Karpas-422 (cell line): Measurements from ENCODE around the gene TOX4. TPM values are rescaled to one million over a fixed set of nuclear protein-coding genes. Genes with fewer than 3 reads are reported as not detected.
"Not testable (repeated sequence)": the region's sequence is repeated elsewhere in the genome, so short reads cannot be mapped to it uniquely, and the experiment has no call there.

Experiments
- DNase-seq: peaks from one replicate; pipeline ENCODE4 v3.0.0-alpha.2; 2015
- H2AFZ ChIP-seq: fragments of 200-600 bp; sonication (generic); 2 replicates; pipeline ENCODE4 v1.6.1; 2014; ENCODE audit warnings: antibody characterized with exemption, low read length, mixed read lengths
- H3K27ac ChIP-seq: fragments of 200-600 bp; sonication (generic); 2 replicates; pipeline ENCODE4 v1.5.1; 2014; ENCODE audit warnings: mild to moderate bottlenecking, low read length, moderate library complexity
- H3K27me3 ChIP-seq: fragments of 200-600 bp; sonication (generic); 2 replicates; pipeline ENCODE4 v1.6.1; 2014; ENCODE audit warnings: low read length, mixed read lengths
- H3K36me3 ChIP-seq: fragments of 200-600 bp; sonication (generic); 2 replicates; pipeline ENCODE4 v1.6.1; 2014; ENCODE audit warnings: low read length, mixed read lengths; ENCODE audit not compliant: insufficient read depth
- H3K4me1 ChIP-seq: fragments of 200-600 bp; sonication (generic); 2 replicates; pipeline ENCODE4 v1.6.1; 2014; ENCODE audit warnings: mild to moderate bottlenecking, low read length, mixed read lengths
- H3K4me2 ChIP-seq: fragments of 200-600 bp; sonication (generic); 2 replicates; pipeline ENCODE4 v1.6.1; 2014; ENCODE audit warnings: low read length, low read depth, mild to moderate bottlenecking; ENCODE audit not compliant: poor library complexity, severe bottlenecking
- H3K4me3 ChIP-seq: fragments of 200-600 bp; sonication (generic); 2 replicates; pipeline ENCODE4 v1.5.1; 2014; ENCODE audit warnings: mild to moderate bottlenecking, antibody characterized with exemption, low read length, mixed read lengths
- H3K79me2 ChIP-seq: fragments of 200-600 bp; sonication (generic); 2 replicates; pipeline ENCODE4 v1.6.1; 2014; ENCODE audit warnings: mild to moderate bottlenecking, low read length, mixed read lengths
- H3K9ac ChIP-seq: fragments of 200-600 bp; sonication (generic); 2 replicates; pipeline ENCODE4 v1.6.0; 2014; ENCODE audit warnings: low read length
- H3K9me2 ChIP-seq: fragments of 200-600 bp; sonication (generic), shearing (Covaris generic); replicated peaks from 2 replicates; pipeline ENCODE4 v1.6.0; 2014; ENCODE audit warnings: mild to moderate bottlenecking, low read length, moderate library complexity; ENCODE audit not compliant: insufficient read depth
- H3K9me3 ChIP-seq: fragments of 300-700, 200-600 bp; sonication (generic); 2 replicates; pipeline ENCODE4 v1.6.1; 2014; ENCODE audit warnings: low read length, mixed read lengths
- H4K20me1 ChIP-seq: fragments of 200-600 bp; sonication (generic); 2 replicates; pipeline ENCODE4 v1.6.1; 2014; ENCODE audit warnings: mild to moderate bottlenecking, antibody characterized with exemption, low read length, low read depth; ENCODE audit not compliant: insufficient read depth
- small RNA-seq: library from RNA; depleted of rRNA; stranded (forward); fragments of <200 nt; gene quantifications from one replicate; pipeline ENCODE3, GENCODE V24; 2014
- total RNA-seq: library from RNA; depleted of rRNA; stranded (reverse); fragments of >200 nt; shearing (Covaris generic); gene quantifications from 2 replicates; pipeline ENCODE4 v1.2.3, GENCODE V29; 2014; ENCODE audit warnings: low replicate concordance; rRNA removed

Gene TOX4
- total RNA-seq, 1 experiment from 2014 or later, result 56.7 TPM

DNA sequence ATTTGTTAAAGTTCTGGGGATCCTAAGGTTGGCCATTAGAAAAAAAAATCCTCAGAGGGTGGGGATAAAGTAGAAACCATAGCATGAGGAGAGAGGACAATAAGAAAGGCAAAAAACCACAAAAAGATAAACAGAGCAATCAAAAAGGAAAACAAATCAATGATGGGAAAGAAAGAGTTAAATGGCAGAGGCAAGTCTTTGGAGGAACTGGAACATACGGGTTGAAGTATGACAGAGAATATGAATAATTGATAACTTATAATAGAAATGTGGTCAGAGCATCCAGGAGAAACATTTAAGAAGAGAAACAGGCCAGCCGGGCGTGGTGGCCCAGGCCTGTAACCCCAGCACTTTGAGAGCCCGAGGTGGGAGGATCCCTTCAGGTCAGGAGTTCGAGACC lies 67.0 kb downstream of the TOX4 start:
- Histone ChIP-seq H3K27me3 (no peaks in the 10 kb centered on the region), H2AFZ (no peak overlapping the region), H3K9me3 (no peaks in the 10 kb centered on the region), H3K9me2 (no peaks in the 10 kb centered on the region), H3K27ac (no peak overlapping the region), H3K4me1 (peaks cover 3% of the 10 kb centered on the region), H3K36me3 (no peaks in the 10 kb centered on the region), H3K9ac (no peak overlapping the region), H3K79me2 (no peaks in the 10 kb centered on the region), H3K4me3 (no peak overlapping the region), H3K4me2 (no peak overlapping the region), H4K20me1 (no peaks in the 10 kb centered on the region)
- DNase-seq, result no peak

GRCh38 chr14:21544588-21544987 lies 67.6 kb downstream of the TOX4 start:
- H3K27ac ChIP-seq, H4K20me1 ChIP-seq, H3K4me2 ChIP-seq, H2AFZ ChIP-seq, H3K79me2 ChIP-seq, DNase-seq, H3K4me3 ChIP-seq, H3K9me2 ChIP-seq, H3K9me3 ChIP-seq, H3K4me1 ChIP-seq, H3K9ac ChIP-seq, H3K27me3 ChIP-seq, H3K36me3 ChIP-seq: not testable (repeated sequence)

Small RNAs within 50 kb of the gene (small RNA-seq; reads per million reads assigned to genes)
- gene RN7SL650P, result not detected

Other genes with a start within 250 kb of the TOX4 start
- gene HNRNPC, start 207.8 kb upstream of the TOX4 start, total RNA-seq, result 661 and 1,144 TPM in 2 replicates
- not detected in 2 replicates for gene RPGRIP1, start 197.1 kb upstream of the TOX4 start, total RNA-seq
- gene SUPT16H, start 93.2 kb upstream of the TOX4 start, total RNA-seq, result 102 and 126 TPM in 2 replicates
- 152 and 158 TPM in 2 replicates for gene CHD8, start 21.1 kb upstream of the TOX4 start, total RNA-seq
- gene RAB2B, start 236 bp upstream of the TOX4 start, total RNA-seq, result 37.6 and 40.3 TPM in 2 replicates
- 83.1 and 105 TPM in 2 replicates for gene METTL3, start 34.1 kb downstream of the TOX4 start, total RNA-seq
- not detected in 2 replicates for gene SALL2, start 49.2 kb downstream of the TOX4 start, total RNA-seq
- not detected in 2 replicates for gene OR10G3, start 102.9 kb downstream of the TOX4 start, total RNA-seq
- gene OR10G2, start 157.7 kb downstream of the TOX4 start, total RNA-seq, result not detected in 2 replicates
- gene OR4E2, start 176.6 kb downstream of the TOX4 start, total RNA-seq, result not detected in 2 replicates
- gene OR4E1, start 196.6 kb downstream of the TOX4 start, total RNA-seq, result not detected in 2 replicates